NCI-H1417 (cell line): ENCODE measurements around the gene KRTAP16-1.
A peak's percentile ranks its signal among the peaks of the same experiment; 100 is the strongest.

Source experiments
- DNase-seq, 3 experiments: peaks; one replicate each; lab custom pipeline; 2025; lab: John Stamatoyannopoulos, UW

Gene KRTAP16-1

DNA sequence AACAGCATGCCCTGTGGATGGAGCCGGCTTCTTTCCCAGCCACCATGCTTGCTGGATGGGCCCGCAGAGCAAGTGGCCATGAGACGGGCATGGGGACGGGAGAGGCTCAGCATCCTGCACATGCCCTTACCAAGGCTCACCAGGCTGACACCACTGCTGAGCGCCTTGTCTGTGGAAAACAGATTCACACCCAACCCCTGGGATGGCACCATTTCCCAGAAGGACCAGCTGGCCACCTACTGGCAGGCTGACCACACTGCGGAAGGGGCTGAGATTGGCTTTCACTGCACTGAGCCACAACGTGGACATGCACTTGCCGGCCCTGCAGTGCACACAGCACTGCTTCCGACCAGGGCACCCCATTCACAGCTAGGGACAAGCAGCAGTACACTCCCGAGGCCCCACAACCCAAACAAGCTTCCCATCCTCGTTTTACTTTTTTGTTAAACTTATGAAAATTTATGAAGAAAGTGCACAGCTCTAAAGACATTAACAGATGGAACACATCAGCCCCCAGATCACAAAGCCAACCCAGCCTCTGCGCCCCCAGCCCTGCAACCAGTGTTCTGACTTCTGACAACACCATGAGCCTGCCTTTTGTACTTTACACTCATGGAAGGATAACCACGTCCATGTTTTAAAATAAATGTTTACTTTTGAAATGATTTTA is 20.3 kb upstream of the KRTAP16-1 start:
- peak; percentile 27 to 75 (median 51) for DNase-seq

DNA sequence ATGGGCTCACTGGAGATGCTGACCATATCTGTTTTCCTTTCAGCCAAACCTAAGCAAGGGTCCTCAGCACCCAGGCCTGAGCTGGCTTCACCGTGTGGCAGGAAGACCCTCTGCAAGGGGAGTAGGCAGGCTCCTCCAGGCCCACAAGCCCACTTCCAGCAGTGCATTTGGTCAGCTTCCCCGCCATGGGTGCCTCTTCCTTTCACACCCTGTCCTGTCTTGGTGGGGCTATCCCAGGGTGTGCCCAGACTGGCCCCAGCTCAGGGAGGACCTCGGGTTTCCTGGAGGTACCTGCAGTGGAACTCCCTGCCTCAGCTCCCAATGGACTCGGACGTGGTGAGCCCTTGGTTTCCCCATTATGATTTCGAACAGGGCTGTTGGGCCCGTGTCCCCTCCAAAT is 19.1 kb upstream of the KRTAP16-1 start:
- no peak for DNase-seq

DNA sequence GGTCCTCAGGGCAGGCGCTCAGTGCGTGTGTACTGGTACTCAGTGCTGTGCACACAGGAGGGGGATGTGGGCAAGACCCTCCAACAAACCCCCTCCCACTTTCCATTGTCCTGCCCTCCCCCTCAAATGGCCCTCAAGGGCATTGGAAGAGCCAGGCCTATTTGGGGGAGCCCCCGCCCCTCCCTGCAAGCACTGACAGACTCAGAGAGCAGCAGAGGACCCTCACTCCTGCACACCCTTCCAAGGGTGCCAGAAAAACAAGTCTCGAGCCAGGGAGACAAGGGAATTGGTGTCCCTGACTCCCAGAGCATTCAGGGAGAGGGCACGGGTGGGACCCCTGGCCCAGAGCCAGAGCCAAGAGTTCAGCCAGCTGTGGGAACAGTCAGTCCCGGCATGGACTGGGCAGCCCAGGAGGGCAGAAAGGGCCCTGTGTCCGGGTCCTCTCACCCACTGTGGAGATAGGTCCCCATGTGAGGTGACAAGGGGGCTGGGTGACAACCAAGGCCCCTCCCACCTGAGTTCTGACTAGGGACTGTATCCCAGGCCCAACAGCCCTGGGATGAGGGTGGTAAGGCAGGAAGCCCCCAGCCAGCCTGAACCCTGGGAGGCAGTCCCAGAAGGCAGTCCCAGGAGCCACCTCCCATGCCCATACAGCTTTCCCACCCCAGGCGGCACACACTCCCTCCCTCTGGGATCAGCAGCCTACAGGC is 18.5 kb upstream of the KRTAP16-1 start:
- DNase-seq, result no peak

GRCh38 chr17:41326173-41327145 is 17.4 kb upstream of the KRTAP16-1 start:
- no peak for DNase-seq

DNA sequence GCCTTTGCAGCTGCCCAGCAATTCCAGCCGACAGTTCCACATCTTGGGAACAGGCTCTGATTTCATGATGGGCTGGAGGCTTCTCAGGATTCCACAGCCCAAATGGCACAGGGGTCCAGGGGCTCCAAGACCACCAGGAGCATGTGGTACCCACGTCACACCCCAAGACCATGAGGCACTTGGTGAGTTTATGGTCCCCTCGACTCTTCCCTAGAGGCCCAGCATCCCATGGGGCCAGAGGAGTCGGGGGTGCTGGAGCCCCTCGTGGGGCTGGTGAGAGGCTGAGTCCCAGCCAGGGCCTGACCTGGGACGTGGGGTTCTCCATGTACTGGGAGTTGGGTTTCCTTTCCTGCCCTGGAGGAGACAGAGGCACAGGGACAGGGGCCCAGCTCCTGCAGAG is 16.5 kb upstream of the KRTAP16-1 start:
- DNase-seq, result no peak

DNA sequence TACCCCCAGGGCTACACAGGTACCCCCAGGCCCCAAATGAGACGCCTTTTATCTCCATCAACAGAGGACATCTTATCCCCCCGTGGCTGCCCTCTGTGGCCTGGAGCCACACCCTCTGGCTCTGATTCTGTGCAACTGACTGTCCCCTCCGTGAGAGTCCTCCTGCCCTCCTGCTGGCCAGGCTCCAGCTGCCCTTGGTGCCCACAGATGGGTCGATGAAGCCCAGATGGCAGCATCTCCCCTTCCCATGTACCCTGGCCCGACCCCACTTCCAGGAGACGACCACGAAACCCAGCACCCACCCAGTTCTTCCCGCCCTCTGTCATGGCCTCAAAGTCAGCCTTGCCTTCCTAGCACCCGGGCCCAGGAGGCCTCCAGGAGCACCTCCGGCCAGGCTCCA is 16.0 kb upstream of the KRTAP16-1 start:
- no peak for DNase-seq

DNA sequence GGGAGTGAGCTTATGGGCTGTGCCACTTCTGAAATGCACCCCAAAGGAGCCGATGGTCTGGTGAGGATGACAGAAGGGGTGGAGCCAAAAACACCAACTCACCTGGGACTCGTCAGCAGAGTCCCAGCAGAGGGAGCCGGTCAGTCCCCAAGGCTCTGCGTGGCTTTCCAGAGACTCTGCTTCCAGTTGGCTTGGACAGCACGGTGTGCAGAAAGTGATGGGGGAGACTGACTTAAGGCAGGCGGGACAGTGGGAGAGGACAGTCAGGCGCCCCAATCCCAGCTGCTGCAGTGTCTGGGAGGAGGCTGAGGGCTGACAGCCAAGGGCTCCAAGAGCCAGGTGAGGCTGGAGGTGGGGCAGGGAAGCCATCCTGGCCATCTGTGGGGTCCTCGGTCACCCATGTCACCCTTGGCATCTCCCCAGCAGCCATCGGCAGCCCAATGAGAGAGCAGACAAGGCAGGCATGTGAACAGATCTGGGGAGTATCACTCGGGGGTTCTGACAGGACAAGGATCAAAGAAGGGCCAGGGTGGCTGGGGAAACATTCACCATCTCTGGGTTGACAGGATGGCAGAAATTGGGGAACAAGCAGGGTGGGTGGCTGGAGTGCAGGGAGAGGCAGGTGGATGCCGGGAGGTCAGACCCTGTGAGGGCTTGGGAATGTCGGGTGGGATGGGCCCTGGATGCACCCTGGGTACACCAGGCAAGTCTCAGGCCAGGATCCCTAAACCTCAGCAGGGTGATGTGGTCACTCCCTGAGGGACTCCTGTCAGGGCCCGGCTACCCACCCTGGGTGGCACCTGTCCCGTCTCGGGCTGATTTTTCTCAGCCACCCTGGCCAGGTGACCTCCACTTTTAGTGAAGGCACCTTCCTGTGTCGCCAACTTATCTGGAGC is 15.3 kb upstream of the KRTAP16-1 start:
- DNase-seq, result peak in 2 of 3 experiments; percentile 10 to 41

- no peak for DNase-seq
These were observed 14.1 kb upstream of the KRTAP16-1 start for GRCh38 chr17:41322903-41323895.

GRCh38 chr17:41322094-41322902 is 13.2 kb upstream of the KRTAP16-1 start:
- peak; percentile 17 to 69 (median 23) for DNase-seq

DNA sequence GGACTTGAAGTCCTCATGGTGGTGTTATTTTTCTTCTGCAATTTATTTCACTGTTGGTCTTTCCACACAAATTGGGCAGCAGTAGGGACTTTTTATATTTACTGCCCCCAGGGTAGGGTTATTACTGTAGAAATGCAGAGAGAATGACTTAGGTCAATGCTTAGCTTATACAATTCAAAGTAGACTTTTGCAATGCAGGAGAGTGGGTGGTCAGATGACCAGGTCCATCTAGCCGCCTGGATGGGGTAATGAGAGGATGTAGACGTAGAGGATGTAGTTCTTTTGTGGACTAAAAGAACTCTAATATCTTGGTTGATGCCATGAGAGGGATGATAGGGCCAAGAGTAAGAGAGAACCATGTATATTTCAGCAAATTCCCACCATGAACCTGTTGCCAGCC is 9.1 kb upstream of the KRTAP16-1 start:
- DNase-seq, result no peak

GRCh38 chr17:41315814-41316445 is 6.8 kb upstream of the KRTAP16-1 start:
- no peak for DNase-seq

DNA sequence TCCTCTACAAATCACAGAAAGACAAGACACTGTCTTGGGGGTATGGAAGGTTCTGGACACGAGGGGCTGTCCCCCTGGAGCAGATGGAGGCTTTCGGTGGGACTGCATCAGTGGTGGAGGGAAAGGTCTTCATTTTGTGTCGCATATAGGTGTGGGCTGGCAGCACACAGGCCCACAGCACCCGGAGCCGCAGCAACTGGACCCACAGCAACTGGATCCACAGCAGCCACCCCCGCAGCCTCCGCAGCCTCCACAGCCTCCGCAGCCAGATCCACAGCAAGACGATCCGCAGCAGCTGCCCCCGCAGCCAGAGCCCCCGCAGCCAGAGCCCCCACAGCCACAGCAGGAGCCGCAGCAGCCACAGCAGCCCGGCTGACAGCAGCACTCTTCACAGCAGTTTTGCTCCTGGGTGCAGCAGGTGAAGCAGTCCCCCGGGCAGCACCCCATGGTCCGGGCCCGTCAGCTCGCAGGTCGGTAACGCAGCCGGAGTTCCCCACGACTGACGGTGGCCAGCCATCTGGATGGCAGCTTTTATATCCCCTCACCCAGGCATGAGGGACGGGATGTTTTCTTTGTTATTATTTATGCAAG is 6.2 kb upstream of the KRTAP16-1 start, which contains the start of gene KRTAP17-1:
TSS of gene KRTAP17-1 (minus strand) at position 507 of the 591 bp plus-strand sequence. CDS start at position 447, 60 bp downstream.
- peak in 2 of 3 experiments; percentile 39 to 66 for DNase-seq

GRCh38 chr17:41311111-41311510 is 2.0 kb upstream of the KRTAP16-1 start:
- DNase-seq, result no peak

- peak in 2 of 3 experiments; percentile 44 to 71 for DNase-seq
These were observed 725 bp downstream of the KRTAP16-1 start for GRCh38 chr17:41308251-41308917.

DNA sequence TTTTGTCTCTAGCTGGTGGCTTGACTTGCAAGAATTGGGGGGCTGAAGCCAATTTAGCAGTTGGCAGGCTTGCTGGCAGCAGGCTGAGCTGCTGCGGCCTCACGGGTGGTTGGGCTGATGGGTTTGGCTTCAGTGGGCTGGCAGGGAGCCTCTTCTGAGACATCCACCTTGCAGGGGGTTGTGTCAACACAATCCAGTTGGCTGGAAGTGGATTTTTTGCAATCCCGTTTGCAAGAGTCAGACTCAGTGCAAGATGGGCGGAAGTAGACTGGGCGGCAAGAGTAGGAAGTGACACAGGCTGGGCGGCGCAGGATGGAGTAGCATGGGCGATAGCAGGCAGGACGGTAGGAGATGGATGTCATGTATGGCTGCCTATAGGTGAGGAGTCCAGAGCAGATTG is 1.5 kb downstream of the KRTAP16-1 start:
- DNase-seq, result peak in 1 of 3 experiments; percentile 7

DNA sequence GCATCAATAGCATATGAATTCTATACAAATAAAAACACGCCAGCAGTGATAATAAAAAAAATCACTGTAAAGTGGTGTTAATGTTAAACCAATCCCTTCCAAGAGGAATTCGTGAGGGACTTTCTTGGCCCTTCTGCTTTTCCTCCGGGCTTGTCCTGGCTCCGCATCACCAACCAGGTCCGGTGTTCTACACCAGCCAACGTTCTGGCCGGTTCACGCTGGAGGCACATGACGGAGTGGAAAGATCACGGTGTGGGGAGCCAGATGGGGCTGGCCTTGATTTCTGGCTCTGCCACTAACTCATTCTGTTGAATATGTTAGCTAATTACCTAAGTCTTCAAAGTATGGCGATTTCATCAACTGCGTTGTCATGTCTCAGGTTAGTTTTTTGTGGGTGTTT is 5.0 kb downstream of the KRTAP16-1 start:
- no peak for DNase-seq

GRCh38 chr17:41302981-41303380 is 6.1 kb downstream of the KRTAP16-1 start:
- no peak for DNase-seq
